Lung (tissue), 12 donors: ENCODE results near the gene GET4. TPM values are rescaled to one million over a fixed set of nuclear protein-coding genes. Genes with fewer than 3 reads are reported as not detected.

Experiments used
- ATAC-seq: fragments of 200-7000 bp; cut with Tn5 transposase; one replicate; pipeline ENCODE4 v1.9.1; 2020; ENCODE audit warnings: moderate number of reproducible peaks; ENCODE audit not compliant: insufficient read depth, low FRiP score
- DNase-seq, 3 donors: peaks; one replicate each; pipeline ENCODE4 v3.0.0-alpha.2; 2013 to 2017
- H3K27ac ChIP-seq, 2 donors: one replicate each; pipeline ENCODE4 v1.5.1; 2013; ENCODE audit warnings: mild to moderate bottlenecking in 2 of 2, moderate library complexity in 2 of 2, control low read depth in 1 of 2, inconsistent platforms in 1 of 2, low read depth in 1 of 2, low read length in 1 of 2
- H3K27me3 ChIP-seq, 3 donors: one replicate each; pipeline ENCODE4 v1.5.1; 2013; ENCODE audit warnings: low read length in 2 of 3; ENCODE audit not compliant: control insufficient read depth in 3 of 3, insufficient read depth in 3 of 3
- H3K36me3 ChIP-seq, 4 donors: one replicate each; pipeline ENCODE4 v1.5.1; 2013; ENCODE audit warnings: low read length in 4 of 4, mild to moderate bottlenecking in 1 of 4, moderate library complexity in 1 of 4; ENCODE audit not compliant: control insufficient read depth in 4 of 4, insufficient read depth in 4 of 4
- H3K4me1 ChIP-seq, 5 donors: one replicate each; pipeline ENCODE4 v1.5.1; 2013; ENCODE audit warnings: low read length in 5 of 5, mild to moderate bottlenecking in 2 of 5, moderate library complexity in 1 of 5; ENCODE audit not compliant: control insufficient read depth in 5 of 5, insufficient read depth in 5 of 5
- H3K4me3 ChIP-seq: one replicate; pipeline ENCODE4 v1.5.1; 2013; ENCODE audit warnings: mild to moderate bottlenecking, control low read depth, moderate library complexity
- H3K9ac ChIP-seq, 2 donors: one replicate each; pipeline ENCODE4 v1.5.1; 2013; ENCODE audit warnings: low read length in 2 of 2, control low read depth in 1 of 2; ENCODE audit not compliant: insufficient read depth in 1 of 2
- H3K9me3 ChIP-seq, 4 donors: one replicate each; pipeline ENCODE4 v1.5.1; 2013; ENCODE audit warnings: low read length in 3 of 4, mild to moderate bottlenecking in 1 of 4, moderate library complexity in 1 of 4; ENCODE audit not compliant: control insufficient read depth in 4 of 4, insufficient read depth in 3 of 4
- CTCF ChIP-seq: IDR thresholded peaks from 2 replicates; pipeline ENCODE4 v1.5.1; 2012; ENCODE audit warnings: mild to moderate bottlenecking; ENCODE audit errors: control extremely low read depth, extremely low read depth
- WGBS, 2 donors: extraction: QIAGEN DNeasy Blood & Tissue Kit; methylation state at CpG; one replicate each; pipeline ENCODE4 v1.1.7; 2013; 5-methylcytosine and 5-hydroxymethylcytosine counted together
- polyA plus RNA-seq, 2 donors: library from polyadenylated mRNA; stranded (reverse); fragments of 200-250 nt; gene quantifications; one replicate each; pipeline ENCODE4 v1.2.1, GENCODE V29; 2013
- total RNA-seq, 2 donors: library from RNA; depleted of rRNA in 1 of 2; stranded (reverse); fragments of >200 nt in 1 of 2; gene quantifications; one replicate each; pipeline ENCODE4 v1.2.1, GENCODE V29; 2014 to 2021
- donor health status: control.
- donor health status: control.
- donor health status: Bipolar disorder and iron deficiency.
- donor health status: healthy.
- donor health status: DM: yes; HTN: yes; CAD: no.

Gene GET4
- total and polyA plus RNA-seq, 4 donors, result 34.1 to 41.8 (median 40.0) TPM

DNA sequence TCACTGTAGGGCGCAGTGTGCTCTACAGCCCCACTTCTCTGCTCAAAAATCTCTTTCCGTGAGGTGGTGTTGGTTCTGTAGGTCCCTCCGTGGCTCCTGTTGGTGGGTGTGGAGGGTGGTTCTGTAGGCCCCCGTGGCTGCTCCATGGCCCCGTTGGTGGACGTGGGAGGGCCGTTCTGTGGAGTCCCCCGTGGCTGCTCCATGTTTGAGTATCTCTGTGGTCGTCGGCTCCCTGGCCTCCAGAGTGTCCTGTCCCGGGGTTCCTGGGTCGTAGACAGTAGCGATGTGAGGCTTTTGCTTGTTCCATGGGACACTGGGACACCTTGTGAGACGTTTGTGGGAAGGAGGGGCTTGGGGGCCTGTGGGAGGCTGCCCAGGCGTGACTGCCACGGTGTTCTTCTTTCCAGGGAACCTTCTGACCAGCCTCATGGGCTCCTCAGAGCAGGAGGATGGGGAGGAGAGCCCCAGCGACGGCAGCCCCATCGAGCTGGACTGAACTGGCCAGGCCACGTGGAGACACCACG, 18.6 kb downstream of the GET4 start:
- peaks cover 9 to 79% (median 17%) of the 10 kb centered on the region in 4 donors for H3K36me3 ChIP-seq

GRCh38 chr7:895451-896052, 19.2 kb downstream of the GET4 start:
- H3K9ac ChIP-seq, result no peak overlapping the region
- TF ChIP-seq CTCF, result no peak
- no peak overlapping the region for H3K4me3 ChIP-seq
- no peak overlapping the region for H3K27ac ChIP-seq
- peaks cover 0 to 10% (median 0%) of the 10 kb centered on the region in 5 donors for H3K4me1 ChIP-seq
- ATAC-seq, result no peak
- peaks cover 0 to 2% (median 0%) of the 10 kb centered on the region in 4 donors for H3K9me3 ChIP-seq
- H3K27me3 ChIP-seq, result no peaks in the 10 kb centered on the region
- H3K36me3 ChIP-seq, result peaks cover 9 to 78% (median 16%) of the 10 kb centered on the region in 4 donors
- 97% methylated on average over 50 to 52 of the region's 52 CpGs for WGBS, 2 donors
- no peak for DNase-seq

More for the DNA sequence above, 18.6 kb downstream of the GET4 start:
- no peak for DNase-seq
- Histone ChIP-seq H3K27ac (no peak overlapping the region), H3K9me3 (peaks cover 0 to 2% (median 0%) of the 10 kb centered on the region in 4 donors), H3K27me3 (no peaks in the 10 kb centered on the region), H3K9ac (no peak overlapping the region), H3K4me1 (peaks cover 0 to 10% (median 0%) of the 10 kb centered on the region in 5 donors), H3K4me3 (no peak overlapping the region)
- no peak for ATAC-seq
- TF ChIP-seq CTCF, result no peak
- 92 to 95% methylated on average over 19 to 21 of the region's 21 CpGs for WGBS, 2 donors

DNA sequence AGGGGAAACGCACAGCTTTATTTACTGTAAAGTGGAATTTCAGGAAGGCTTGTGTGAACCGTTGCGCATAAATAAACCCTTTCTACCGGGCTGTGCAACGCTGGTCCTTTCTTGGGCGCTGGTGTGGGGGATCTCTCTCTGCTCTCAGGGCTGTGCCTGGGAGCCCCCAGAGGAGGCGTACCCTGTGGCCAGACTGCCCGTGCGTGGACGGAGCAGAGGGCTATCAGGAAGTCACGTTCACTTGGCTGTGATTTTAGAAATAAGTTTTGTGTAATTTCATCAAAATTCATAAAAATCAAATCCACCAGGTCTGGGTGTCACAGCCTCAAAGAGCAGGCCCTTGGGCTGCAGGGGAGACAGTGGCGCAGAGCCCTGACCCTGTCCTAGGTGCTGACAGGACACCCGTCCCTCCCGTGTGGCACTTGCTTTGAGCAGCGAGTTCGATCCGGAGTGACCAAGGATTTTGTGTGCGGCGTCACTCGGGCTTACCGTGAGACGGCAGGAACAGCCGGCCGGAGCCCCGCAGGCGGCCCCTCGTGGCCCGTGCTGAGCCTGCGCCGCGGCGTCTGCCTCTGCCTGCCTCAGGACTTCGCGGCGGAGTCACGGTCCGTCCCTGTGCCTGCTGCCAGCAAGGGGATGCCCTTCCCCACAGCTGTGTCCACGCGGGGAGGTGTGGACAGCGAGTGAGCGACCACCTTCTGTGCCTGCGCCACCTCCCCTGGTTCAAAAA, 20.2 kb downstream of the GET4 start:
- no peak for TF ChIP-seq CTCF
- Histone ChIP-seq H3K27me3 (no peaks in the 10 kb centered on the region), H3K4me3 (no peak overlapping the region), H3K36me3 (peaks cover 9 to 71% (median 11%) of the 10 kb centered on the region in 4 donors), H3K4me1 (peaks cover 0 to 14% (median 5%) of the 10 kb centered on the region in 5 donors), H3K9me3 (peaks cover 0 to 2% (median 0%) of the 10 kb centered on the region in 4 donors), H3K9ac (no peak overlapping the region), H3K27ac (no peak overlapping the region)
- WGBS, 2 donors, result 94 to 95% methylated on average over 42 of the region's 42 CpGs
- DNase-seq (no peak), ATAC-seq (no peak)
